ENCODE data around the gene ZAP70.
A peak's percentile ranks its signal among the peaks of the same experiment; 100 is the strongest.
"Not testable (repeated sequence)": the region's sequence is repeated elsewhere in the genome, so short reads cannot be mapped to it uniquely, and the experiment has no call there.

ZAP70 gene

GRCh38 chr2:97699765-97700444 lies 13.5 kb upstream of the ZAP70 start:
- peak; percentile 78 for DNase-seq

- DNase-seq = no peak
These were observed 12.2 kb upstream of the ZAP70 start for GRCh38 chr2:97701186-97701585.

GRCh38 chr2:97701851-97702465 lies 11.4 kb upstream of the ZAP70 start:
- DNase-seq = no peak

GRCh38 chr2:97702731-97703470 lies 10.5 kb upstream of the ZAP70 start:
- no peak for DNase-seq

- DNase-seq = no peak
These were observed 9.6 kb upstream of the ZAP70 start for GRCh38 chr2:97703741-97704140.

- DNase-seq = no peak
These were observed 8.4 kb upstream of the ZAP70 start for GRCh38 chr2:97704989-97705388.

GRCh38 chr2:97706112-97706511 lies 7.3 kb upstream of the ZAP70 start:
- DNase-seq = no peak

- no peak for DNase-seq
These were observed 6.5 kb upstream of the ZAP70 start for GRCh38 chr2:97706708-97707345.

GRCh38 chr2:97707362-97708047 lies 5.9 kb upstream of the ZAP70 start:
- DNase-seq = no peak

GRCh38 chr2:97708048-97708380 lies 5.4 kb upstream of the ZAP70 start:
- no peak for DNase-seq

GRCh38 chr2:97708608-97709007 lies 4.8 kb upstream of the ZAP70 start:
- DNase-seq = no peak

GRCh38 chr2:97711394-97711711 lies 2.0 kb upstream of the ZAP70 start:
- DNase-seq = no peak

GRCh38 chr2:97712175-97712574 lies 1.2 kb upstream of the ZAP70 start:
- not testable (repeated sequence) for DNase-seq

GRCh38 chr2:97712693-97713295 lies 582 bp upstream of the ZAP70 start:
- DNase-seq = peak; percentile 39

GRCh38 chr2:97714084-97714949 lies 941 bp downstream of the ZAP70 start:
- peak; percentile 52 for DNase-seq

GRCh38 chr2:97714950-97715652 lies 1.7 kb downstream of the ZAP70 start:
- no peak for DNase-seq

- DNase-seq = no peak
These were observed 2.7 kb downstream of the ZAP70 start for GRCh38 chr2:97715951-97716694.

- no peak for DNase-seq
These were observed 3.6 kb downstream of the ZAP70 start for GRCh38 chr2:97716695-97717612.

GRCh38 chr2:97717613-97717995 lies 4.2 kb downstream of the ZAP70 start:
- DNase-seq = no peak
